Ishikawa (cell line): ENCODE data around the gene CIAO2A.

ENCODE experiments used
- CREB1 ChIP-seq: IDR thresholded peaks from 2 replicates; pipeline ENCODE4 v1.6.1; 2012; ENCODE audit warnings: low read depth
- EP300 ChIP-seq: IDR thresholded peaks from 2 replicates; pipeline ENCODE4 v1.6.1; 2012; ENCODE audit warnings: borderline replicate concordance
- TAF1 ChIP-seq: IDR thresholded peaks from 2 replicates; pipeline ENCODE4 v1.6.1; 2012; ENCODE audit warnings: low read depth, mild to moderate bottlenecking
- TEAD4 ChIP-seq: IDR thresholded peaks from 2 replicates; pipeline ENCODE4 v1.6.1; 2012
- YY1 ChIP-seq: IDR thresholded peaks from 2 replicates; pipeline ENCODE4 v1.6.1; 2012; ENCODE audit warnings: low read depth
- TF ChIP-seq, protein P1 (sequence below): IDR thresholded peaks from 2 replicates; pipeline ENCODE4 v1.6.1; 2012; ENCODE audit warnings: low read depth, mild to moderate bottlenecking

DNA sequence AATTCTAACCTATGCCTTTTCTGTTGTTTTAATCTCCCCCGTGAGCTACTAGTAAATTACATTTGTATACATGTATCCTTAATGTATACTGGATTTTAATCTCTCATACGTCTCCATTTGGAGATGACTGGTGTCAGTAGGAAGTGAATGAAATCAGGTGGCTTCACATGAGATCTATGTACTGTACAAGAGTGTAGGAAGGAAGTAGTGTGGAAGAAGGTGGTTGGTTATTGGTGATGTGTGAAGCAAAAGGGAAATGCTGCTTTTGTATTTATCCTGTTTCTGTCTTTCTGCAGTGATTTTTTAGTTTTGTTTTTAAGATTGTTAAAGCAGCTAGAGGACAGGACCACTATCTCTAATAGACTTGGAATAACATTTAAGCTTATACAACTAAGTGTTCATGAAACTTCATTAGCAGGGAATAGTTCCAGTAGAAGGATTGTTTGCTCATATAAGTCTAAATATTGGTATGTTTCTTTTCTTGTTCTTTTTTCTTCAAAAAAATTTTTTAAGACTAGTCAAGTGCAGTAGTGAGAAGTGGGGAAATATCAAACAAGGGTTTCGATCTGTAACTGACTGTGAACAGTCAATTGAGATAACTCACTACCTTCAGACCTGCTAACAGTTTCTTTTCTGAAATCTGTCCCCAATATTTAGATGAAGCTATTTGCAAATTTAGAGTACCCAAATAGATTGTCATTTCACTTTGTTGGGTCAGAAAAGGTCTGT lies 17.5 kb upstream of the CIAO2A start:
- no peak for TF ChIP-seq CREB1
- no peak for TF ChIP-seq EP300
- TF ChIP-seq, protein P1, sequence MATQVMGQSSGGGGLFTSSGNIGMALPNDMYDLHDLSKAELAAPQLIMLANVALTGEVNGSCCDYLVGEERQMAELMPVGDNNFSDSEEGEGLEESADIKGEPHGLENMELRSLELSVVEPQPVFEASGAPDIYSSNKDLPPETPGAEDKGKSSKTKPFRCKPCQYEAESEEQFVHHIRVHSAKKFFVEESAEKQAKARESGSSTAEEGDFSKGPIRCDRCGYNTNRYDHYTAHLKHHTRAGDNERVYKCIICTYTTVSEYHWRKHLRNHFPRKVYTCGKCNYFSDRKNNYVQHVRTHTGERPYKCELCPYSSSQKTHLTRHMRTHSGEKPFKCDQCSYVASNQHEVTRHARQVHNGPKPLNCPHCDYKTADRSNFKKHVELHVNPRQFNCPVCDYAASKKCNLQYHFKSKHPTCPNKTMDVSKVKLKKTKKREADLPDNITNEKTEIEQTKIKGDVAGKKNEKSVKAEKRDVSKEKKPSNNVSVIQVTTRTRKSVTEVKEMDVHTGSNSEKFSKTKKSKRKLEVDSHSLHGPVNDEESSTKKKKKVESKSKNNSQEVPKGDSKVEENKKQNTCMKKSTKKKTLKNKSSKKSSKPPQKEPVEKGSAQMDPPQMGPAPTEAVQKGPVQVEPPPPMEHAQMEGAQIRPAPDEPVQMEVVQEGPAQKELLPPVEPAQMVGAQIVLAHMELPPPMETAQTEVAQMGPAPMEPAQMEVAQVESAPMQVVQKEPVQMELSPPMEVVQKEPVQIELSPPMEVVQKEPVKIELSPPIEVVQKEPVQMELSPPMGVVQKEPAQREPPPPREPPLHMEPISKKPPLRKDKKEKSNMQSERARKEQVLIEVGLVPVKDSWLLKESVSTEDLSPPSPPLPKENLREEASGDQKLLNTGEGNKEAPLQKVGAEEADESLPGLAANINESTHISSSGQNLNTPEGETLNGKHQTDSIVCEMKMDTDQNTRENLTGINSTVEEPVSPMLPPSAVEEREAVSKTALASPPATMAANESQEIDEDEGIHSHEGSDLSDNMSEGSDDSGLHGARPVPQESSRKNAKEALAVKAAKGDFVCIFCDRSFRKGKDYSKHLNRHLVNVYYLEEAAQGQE: no peak
- TF ChIP-seq TEAD4: no peak
- TF ChIP-seq YY1: no peak
- TF ChIP-seq TAF1: no peak
